Suprapubic skin (tissue), 4 donors: ENCODE data around the gene EPHA2. TPM values are rescaled to one million over a fixed set of nuclear protein-coding genes. Genes with fewer than 3 reads are reported as not detected.

Experiments used
- DNase-seq, 2 donors: peaks; one replicate each; pipeline ENCODE4 v3.0.0-alpha.2; 2019; ENCODE audit warnings: low spot score in 2 of 2
- H3K27ac ChIP-seq: fragments of 200-600 bp; sonication (generic); one replicate; pipeline ENCODE4 v1.5.1; 2019
- H3K27me3 ChIP-seq: fragments of 200-600 bp; sonication (generic); one replicate; pipeline ENCODE4 v1.5.1; 2019
- H3K36me3 ChIP-seq: fragments of 200-600 bp; sonication (generic); one replicate; pipeline ENCODE4 v1.5.1; 2019
- H3K4me1 ChIP-seq: fragments of 200-600 bp; sonication (generic); one replicate; pipeline ENCODE4 v1.5.1; 2019
- H3K4me3 ChIP-seq: fragments of 200-600 bp; sonication (generic); one replicate; pipeline ENCODE4 v1.5.1; 2019; ENCODE audit warnings: mild to moderate bottlenecking
- H3K9me3 ChIP-seq: fragments of 200-600 bp; sonication (generic); one replicate; pipeline ENCODE4 v1.5.1; 2019
- CTCF ChIP-seq, 2 donors: fragments of 200-600 bp in 1 of 2; fragments of 450-650 bp in 1 of 2; sonication (generic) in 1 of 2; IDR thresholded peaks; one replicate each; pipeline ENCODE4 v1.5.1; 2016 to 2019; ENCODE audit warnings: antibody characterized with exemption in 2 of 2, mild to moderate bottlenecking in 1 of 2, moderate library complexity in 1 of 2
- EP300 ChIP-seq: sonication (generic); formaldehyde crosslinking; IDR thresholded peaks from one replicate; pipeline ENCODE4 v1.6.1; 2017; ENCODE audit warnings: antibody characterized with exemption
- POLR2A ChIP-seq, 2 donors: fragments of 450-650 bp; IDR thresholded peaks; one replicate each; pipeline ENCODE4 v1.6.1; 2017; ENCODE audit warnings: antibody characterized with exemption in 2 of 2, mild to moderate bottlenecking in 2 of 2, moderate library complexity in 2 of 2
- POLR2AphosphoS5 ChIP-seq, 3 donors: sonication (generic); formaldehyde crosslinking; IDR thresholded peaks; one replicate each; pipeline ENCODE4 v1.6.1; 2017; ENCODE audit warnings: antibody characterized with exemption in 3 of 3
- WGBS: methylation state at CpG from one replicate; pipeline ENCODE4 v1.1.5; 2018; 5-methylcytosine and 5-hydroxymethylcytosine counted together
- total RNA-seq, 4 donors: library from RNA; depleted of rRNA; stranded (reverse); fragments of >200 nt; gene quantifications; one replicate each; pipeline ENCODE4 v1.1.0, GENCODE V29; 2016

Gene EPHA2
- total RNA-seq, 4 donors from 2014 or later: 59.0 to 145 (median 104) TPM

DNA sequence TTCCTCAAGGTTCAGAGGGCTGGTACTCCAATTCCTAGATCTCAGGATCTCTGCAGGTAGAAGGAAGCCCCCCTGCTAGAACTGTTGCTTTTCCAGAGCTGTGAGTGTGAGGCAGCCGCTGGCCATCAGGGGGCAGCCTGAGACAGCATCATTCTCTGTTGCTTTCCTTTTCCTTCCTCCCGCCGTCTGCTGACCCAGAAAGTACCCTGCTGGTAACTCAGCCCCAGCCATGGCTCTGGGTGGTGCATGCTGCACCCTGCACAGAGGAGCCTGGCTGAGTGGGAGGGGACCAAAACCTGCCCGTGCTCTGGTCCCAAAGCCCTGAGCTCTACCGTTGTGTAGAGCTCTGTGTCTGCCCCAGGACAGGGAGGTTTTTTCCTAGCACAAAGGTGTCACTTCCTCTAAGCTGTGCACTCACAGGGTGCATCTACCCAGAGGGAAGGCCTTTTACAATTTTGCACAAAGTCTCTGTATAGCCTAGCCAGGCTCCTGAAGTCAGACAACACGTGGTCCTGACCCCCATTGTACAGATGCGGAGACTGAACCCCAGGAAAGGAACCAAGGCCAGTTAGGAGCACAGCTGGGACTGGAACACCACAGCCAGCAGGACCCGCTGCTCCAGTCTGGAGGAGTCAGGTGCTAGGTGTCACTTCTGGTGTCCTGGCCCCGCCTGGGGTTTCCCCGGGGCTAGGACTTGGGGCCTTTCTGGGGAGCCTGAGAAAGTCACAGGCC lies 76.8 kb downstream of the EPHA2 start:
- Histone ChIP-seq H3K27me3 (no peaks in the 10 kb centered on the region), H3K9me3 (no peaks in the 10 kb centered on the region), H3K4me3 (no peak overlapping the region), H3K36me3 (no peaks in the 10 kb centered on the region), H3K4me1 (peaks cover 61% of the 10 kb centered on the region), H3K27ac (peak overlapping the region; percentile 18)
- WGBS: 39% methylated on average over 8 of the region's 10 CpGs
- DNase-seq: peak in 1 of 2 donors; percentile 86
- TF ChIP-seq POLR2A (IDR thresholded peaks at IDR 0.05): no peak
- no peak for TF ChIP-seq EP300
- peak in 1 of 3 donors; percentile 40 for TF ChIP-seq POLR2AphosphoS5 (IDR thresholded peaks at IDR 0.05)
- TF ChIP-seq CTCF (IDR thresholded peaks at IDR 0.05): peak; percentile 84 to 95

DNA sequence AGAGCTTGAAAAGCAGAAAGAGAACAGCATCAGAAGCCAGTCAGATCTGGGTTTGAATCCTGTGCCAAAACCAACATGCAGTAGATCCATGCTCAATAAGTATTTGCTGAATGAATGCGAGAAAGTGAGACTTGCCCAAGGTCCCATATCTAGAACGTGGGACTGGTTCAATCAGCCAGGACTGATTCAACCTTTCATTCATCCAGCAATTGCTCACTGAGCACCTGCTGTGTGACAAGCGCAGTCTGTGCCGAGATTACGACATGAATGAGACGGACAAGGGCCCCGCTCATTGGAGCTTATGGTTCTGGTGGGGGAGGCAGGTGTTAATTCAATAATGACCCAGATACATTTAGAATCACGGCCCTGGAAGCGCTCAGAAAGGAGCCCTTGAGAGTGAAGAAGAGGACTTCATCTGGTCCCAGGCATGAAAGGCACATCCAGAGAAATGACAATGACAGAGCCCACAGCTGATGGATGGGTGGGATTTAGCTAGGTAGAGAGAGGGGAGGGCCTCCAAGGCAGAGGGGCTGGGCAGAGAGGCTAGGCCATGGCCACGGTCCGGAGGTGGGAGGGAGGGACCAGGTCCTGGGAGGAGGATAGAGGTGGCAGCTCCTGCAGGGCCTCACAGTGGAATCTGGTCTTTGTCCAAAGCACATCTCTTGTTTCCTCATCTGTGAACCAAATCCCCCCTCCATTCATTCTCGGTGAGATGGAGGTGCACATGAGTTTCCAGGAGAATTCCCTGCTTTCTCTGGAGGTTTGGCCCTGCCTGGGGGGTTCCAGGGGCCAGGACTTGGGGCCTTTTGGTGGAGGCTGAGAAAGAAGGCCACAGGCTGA lies 78.2 kb downstream of the EPHA2 start:
- no peak for DNase-seq
- no peak overlapping the region for H3K4me3 ChIP-seq
- TF ChIP-seq POLR2AphosphoS5 (IDR thresholded peaks at IDR 0.05): no peak
- TF ChIP-seq POLR2A (IDR thresholded peaks at IDR 0.05): no peak
- TF ChIP-seq CTCF (IDR thresholded peaks at IDR 0.05): no peak
- no peak for TF ChIP-seq EP300
- peaks cover 5% of the 10 kb centered on the region for H3K27me3 ChIP-seq
- H3K4me1 ChIP-seq: peaks cover 73% of the 10 kb centered on the region
- H3K9me3 ChIP-seq: no peaks in the 10 kb centered on the region
- peak overlapping the region; percentile 34 for H3K27ac ChIP-seq
- H3K36me3 ChIP-seq: no peaks in the 10 kb centered on the region
- 72% methylated on average over 12 of the region's 12 CpGs for WGBS

DNA sequence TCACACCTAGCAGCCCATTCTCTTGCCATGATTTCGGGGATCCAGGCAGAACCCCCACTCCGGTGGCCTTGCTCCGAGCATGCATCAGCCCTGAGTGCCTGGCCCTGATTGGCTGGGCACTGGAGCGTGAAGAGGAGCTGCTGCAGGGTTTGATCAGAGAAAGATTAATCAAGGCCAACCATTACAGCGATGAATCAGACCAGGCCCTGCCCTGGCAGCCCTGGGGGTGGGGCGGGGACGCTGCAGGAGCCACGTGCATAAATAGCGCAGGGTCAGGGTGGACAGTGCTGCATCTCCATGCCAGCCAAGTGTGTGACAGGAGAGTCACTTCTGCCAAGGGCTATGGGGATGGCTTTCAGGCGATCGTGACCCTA lies 79.0 kb downstream of the EPHA2 start:
- no peak for DNase-seq

GRCh38 chr1:16076031-16076864 lies 79.6 kb downstream of the EPHA2 start:
- DNase-seq: no peak
- 57% methylated on average over 6 of the region's 14 CpGs for WGBS
- Histone ChIP-seq H3K27me3 (peaks cover 5% of the 10 kb centered on the region), H3K4me1 (peaks cover 62% of the 10 kb centered on the region), H3K36me3 (no peaks in the 10 kb centered on the region), H3K9me3 (no peaks in the 10 kb centered on the region), H3K4me3 (no peak overlapping the region), H3K27ac (no peak overlapping the region)
- TF ChIP-seq EP300: no peak
- no peak for TF ChIP-seq CTCF (IDR thresholded peaks at IDR 0.05)
- no peak for TF ChIP-seq POLR2A (IDR thresholded peaks at IDR 0.05)

More for the DNA sequence above, 79.0 kb downstream of the EPHA2 start:
- Histone ChIP-seq H3K4me3 (no peak overlapping the region), H3K27ac (peak overlapping the region; percentile 34), H3K4me1 (peaks cover 66% of the 10 kb centered on the region), H3K9me3 (no peaks in the 10 kb centered on the region), H3K27me3 (peaks cover 5% of the 10 kb centered on the region), H3K36me3 (no peaks in the 10 kb centered on the region)
- TF ChIP-seq POLR2AphosphoS5 (IDR thresholded peaks at IDR 0.05) (peak in 1 of 3 donors; percentile 23), POLR2A (IDR thresholded peaks at IDR 0.05) (no peak)
- WGBS: 20% methylated on average over 1 of the region's 11 CpGs

GRCh38 chr1:16075337-16076030 lies 80.4 kb downstream of the EPHA2 start:
- Histone ChIP-seq H3K4me1 (peaks cover 62% of the 10 kb centered on the region), H3K27me3 (peaks cover 5% of the 10 kb centered on the region), H3K4me3 (no peak overlapping the region), H3K27ac (no peak overlapping the region), H3K9me3 (no peaks in the 10 kb centered on the region), H3K36me3 (no peaks in the 10 kb centered on the region)
- DNase-seq: no peak
- no peak for TF ChIP-seq POLR2AphosphoS5 (IDR thresholded peaks at IDR 0.05)
- no peak for TF ChIP-seq CTCF (IDR thresholded peaks at IDR 0.05)
- TF ChIP-seq POLR2A (IDR thresholded peaks at IDR 0.05): no peak
- no peak for TF ChIP-seq EP300
- 55% methylated on average over 11 of the region's 11 CpGs for WGBS
